ENCODE results near the gene ACOX1.

The ACOX1 gene

GRCh38 chr17:76003915-76004314, 24.9 kb upstream of the ACOX1 start:
- no peak overlapping the region for H3K9ac ChIP-seq
- no peak for TF ChIP-seq CTCF (conservative IDR thresholded peaks at IDR 0.05; ENCODE audit: low read depth, low read length)
- H3K4me3 ChIP-seq (IDR thresholded peaks at IDR 0.05; ENCODE audit: insufficient read depth, low read depth, low read length), result no peak overlapping the region
- H3K27ac ChIP-seq, result no peak overlapping the region
- H3K79me2 ChIP-seq (ENCODE audit: insufficient read depth, low read depth), result no peaks in the 10 kb centered on the region
- H3K4me1 ChIP-seq (ENCODE audit: low read depth, poor library complexity, severe bottlenecking), result peaks cover 15% of the 10 kb centered on the region
- no peak overlapping the region for H2AFZ ChIP-seq (ENCODE audit: low read depth)
- no peak overlapping the region for H3K4me2 ChIP-seq
- peaks cover 5% of the 10 kb centered on the region; the same call in 1 of the 2 replicates for H3K27me3 ChIP-seq (ENCODE audit: insufficient read depth, low read depth)
- no peaks in the 10 kb centered on the region for H3K36me3 ChIP-seq (ENCODE audit: insufficient read depth)
- H4K20me1 ChIP-seq (ENCODE audit: insufficient read depth), result no peaks in the 10 kb centered on the region

GRCh38 chr17:76002100-76002499, 23.1 kb upstream of the ACOX1 start:
- Histone ChIP-seq H3K4me1 (ENCODE audit: low read depth, poor library complexity, severe bottlenecking) (peaks cover 15% of the 10 kb centered on the region), H3K27me3 (ENCODE audit: insufficient read depth, low read depth) (no peaks in the 10 kb centered on the region), H3K9ac (no peak overlapping the region), H2AFZ (ENCODE audit: low read depth) (no peak overlapping the region), H3K36me3 (ENCODE audit: insufficient read depth) (no peaks in the 10 kb centered on the region), H3K4me2 (no peak overlapping the region), H3K4me3 (IDR thresholded peaks at IDR 0.05; ENCODE audit: insufficient read depth, low read depth, low read length) (no peak overlapping the region), H3K27ac (no peak overlapping the region), H4K20me1 (ENCODE audit: insufficient read depth) (no peaks in the 10 kb centered on the region), H3K79me2 (ENCODE audit: insufficient read depth, low read depth) (no peaks in the 10 kb centered on the region)
- no peak for TF ChIP-seq CTCF (conservative IDR thresholded peaks at IDR 0.05; ENCODE audit: low read depth, low read length)

- peak; percentile 53 for TF ChIP-seq CTCF (conservative IDR thresholded peaks at IDR 0.05; ENCODE audit: low read depth, low read length)
Observed at GRCh38 chr17:76000755-76001521, 22.0 kb upstream of the ACOX1 start, which contains the start of gene CDK3. CDK3 (plus strand) TSS chr17:76000855; CDS start chr17:76001426, 571 bp downstream.

GRCh38 chr17:76000016-76000754, 21.2 kb upstream of the ACOX1 start:
- peak; percentile 89 for TF ChIP-seq CTCF (conservative IDR thresholded peaks at IDR 0.05; ENCODE audit: low read depth, low read length)
- Histone ChIP-seq H2AFZ (ENCODE audit: low read depth) (peak overlapping the region; percentile 41; the same call in 1 of the 2 replicates), H3K4me1 (ENCODE audit: low read depth, poor library complexity, severe bottlenecking) (peaks cover 7% of the 10 kb centered on the region), H3K27me3 (ENCODE audit: insufficient read depth, low read depth) (no peaks in the 10 kb centered on the region), H3K4me2 (no peak overlapping the region; the same call in 1 of the 2 replicates), H3K4me3 (IDR thresholded peaks at IDR 0.05; ENCODE audit: insufficient read depth, low read depth, low read length) (no peak overlapping the region), H3K36me3 (ENCODE audit: insufficient read depth) (no peaks in the 10 kb centered on the region), H3K79me2 (ENCODE audit: insufficient read depth, low read depth) (no peaks in the 10 kb centered on the region), H3K27ac (no peak overlapping the region), H4K20me1 (ENCODE audit: insufficient read depth) (no peaks in the 10 kb centered on the region), H3K9ac (no peak overlapping the region)

More at GRCh38 chr17:76000755-76001521, 22.0 kb upstream of the ACOX1 start, which contains the start of gene CDK3:
- Histone ChIP-seq H3K4me2 (no peak within 1 kb of the TSS; the same call in 1 of the 2 replicates), H3K27ac (no peak within 1 kb of the TSS), H3K4me3 (IDR thresholded peaks at IDR 0.05; ENCODE audit: insufficient read depth, low read depth, low read length) (no peak within 1 kb of the TSS), H3K36me3 (ENCODE audit: insufficient read depth) (no peaks in the 10 kb centered on the region), H3K9ac (no peak within 1 kb of the TSS), H2AFZ (ENCODE audit: low read depth) (peak within 1 kb of the TSS; percentile 41; the same call in 1 of the 2 replicates), H3K27me3 (ENCODE audit: insufficient read depth, low read depth) (no peaks in the 10 kb centered on the region), H3K79me2 (ENCODE audit: insufficient read depth, low read depth) (no peaks in the 10 kb centered on the region), H3K4me1 (ENCODE audit: low read depth, poor library complexity, severe bottlenecking) (peaks cover 15% of the 10 kb centered on the region), H4K20me1 (ENCODE audit: insufficient read depth) (no peaks in the 10 kb centered on the region)
